Fibroblast of lung (primary cell): ENCODE results near the gene NUDT13. TPM values are rescaled to one million over a fixed set of nuclear protein-coding genes. Genes with fewer than 3 reads are reported as not detected.

Source experiments
- DNase-seq, 2 donors: peaks; one replicate each; pipeline versions ENCODE4 v3.0.0 to v3.0.0-alpha.2; 2010; ENCODE audit warnings: low read depth in 2 of 2
- H2AFZ ChIP-seq: 2 replicates; pipeline ENCODE4 v1.5.1; 2012; ENCODE audit warnings: low read length, control low read depth, inconsistent platforms
- H3K27ac ChIP-seq: 2 replicates; pipeline ENCODE4 v1.5.1; 2011; ENCODE audit warnings: low read length, control low read depth; ENCODE audit not compliant: insufficient read depth
- H3K27me3 ChIP-seq: 2 replicates; pipeline ENCODE4 v1.5.1; 2011; ENCODE audit warnings: mild to moderate bottlenecking, low read length; ENCODE audit not compliant: control insufficient read depth, insufficient read depth
- H3K36me3 ChIP-seq: 2 replicates; pipeline ENCODE4 v1.5.1; 2011; ENCODE audit warnings: low read length; ENCODE audit not compliant: control insufficient read depth, insufficient read depth
- H3K4me1 ChIP-seq: 2 replicates; pipeline ENCODE4 v1.5.1; 2011; ENCODE audit warnings: low read length; ENCODE audit not compliant: control insufficient read depth, insufficient read depth; ENCODE audit errors: extremely low read depth
- H3K4me2 ChIP-seq: 2 replicates; pipeline ENCODE4 v1.5.1; 2011; ENCODE audit warnings: low read length, control low read depth; ENCODE audit not compliant: insufficient read depth; ENCODE audit errors: extremely low read depth
- H3K4me3 ChIP-seq, 4 experiments: fragments of 200-600 bp in 1 of 4; sonication (generic) in 1 of 4; replicated peaks in 1 of 4; 2 replicates each; pipeline ENCODE4 v1.5.1; 2011 to 2016; ENCODE audit warnings: low read length in 4 of 4, low read depth in 3 of 4, mild to moderate bottlenecking in 3 of 4, control low read depth in 2 of 4, inconsistent platforms in 1 of 4, mixed read lengths in 1 of 4; ENCODE audit not compliant: insufficient read depth in 1 of 4; ENCODE audit errors: control extremely low read depth in 1 of 4
- H3K79me2 ChIP-seq: 2 replicates; pipeline ENCODE4 v1.5.1; 2012; ENCODE audit warnings: mild to moderate bottlenecking, low read length, inconsistent platforms; ENCODE audit not compliant: control insufficient read depth, insufficient read depth
- H3K9ac ChIP-seq: 2 replicates; pipeline ENCODE4 v1.5.1; 2011; ENCODE audit warnings: mild to moderate bottlenecking, low read length, control low read depth; ENCODE audit not compliant: insufficient read depth
- H3K9me3 ChIP-seq: 2 replicates; pipeline ENCODE4 v1.5.1; 2012; ENCODE audit warnings: low read depth, low read length; ENCODE audit not compliant: control insufficient read depth, insufficient read depth
- H4K20me1 ChIP-seq: 2 replicates; pipeline ENCODE4 v1.5.1; 2011; ENCODE audit warnings: low read length; ENCODE audit not compliant: control insufficient read depth, insufficient read depth; ENCODE audit errors: extremely low read depth
- EZH2 ChIP-seq: IDR thresholded peaks from 2 replicates; pipeline ENCODE4 v1.5.1; 2012; ENCODE audit warnings: low read length, control low read depth, mild to moderate bottlenecking; ENCODE audit errors: missing control alignments
- polyA plus RNA-seq, 2 donors: library from polyadenylated mRNA; depleted of rRNA in 1 of 2; stranded (reverse) in 1 of 2; unstranded in 1 of 2; fragments of >200 nt; gene quantifications; 2 replicates each; pipeline ENCODE4 v1.2.1, GENCODE V29; 2011 to 2012; ENCODE audit warnings: missing spikeins in 1 of 2
- total RNA-seq: library from RNA; depleted of rRNA; stranded (reverse); fragments of >200 nt; gene quantifications from 2 replicates; pipeline ENCODE4 v1.2.1, GENCODE V29; 2014
- TF ChIP-seq, protein P1 (sequence below), 2 donors: IDR thresholded peaks in 1 of 2; conservative IDR thresholded peaks in 1 of 2; 1 replicate in 1 of 2; 2 replicates in 1 of 2; pipeline ENCODE4 v1.5.1; 2011 to 2012; ENCODE audit warnings: low read length in 2 of 2, control low read depth in 1 of 2, inconsistent platforms in 1 of 2, low read depth in 1 of 2, mild to moderate bottlenecking in 1 of 2

Gene NUDT13
- total and polyA plus RNA-seq, 2 donors (not counting 1 experiment from before 2014, with no cell fraction given): 1.8 to 2.1 TPM

DNA sequence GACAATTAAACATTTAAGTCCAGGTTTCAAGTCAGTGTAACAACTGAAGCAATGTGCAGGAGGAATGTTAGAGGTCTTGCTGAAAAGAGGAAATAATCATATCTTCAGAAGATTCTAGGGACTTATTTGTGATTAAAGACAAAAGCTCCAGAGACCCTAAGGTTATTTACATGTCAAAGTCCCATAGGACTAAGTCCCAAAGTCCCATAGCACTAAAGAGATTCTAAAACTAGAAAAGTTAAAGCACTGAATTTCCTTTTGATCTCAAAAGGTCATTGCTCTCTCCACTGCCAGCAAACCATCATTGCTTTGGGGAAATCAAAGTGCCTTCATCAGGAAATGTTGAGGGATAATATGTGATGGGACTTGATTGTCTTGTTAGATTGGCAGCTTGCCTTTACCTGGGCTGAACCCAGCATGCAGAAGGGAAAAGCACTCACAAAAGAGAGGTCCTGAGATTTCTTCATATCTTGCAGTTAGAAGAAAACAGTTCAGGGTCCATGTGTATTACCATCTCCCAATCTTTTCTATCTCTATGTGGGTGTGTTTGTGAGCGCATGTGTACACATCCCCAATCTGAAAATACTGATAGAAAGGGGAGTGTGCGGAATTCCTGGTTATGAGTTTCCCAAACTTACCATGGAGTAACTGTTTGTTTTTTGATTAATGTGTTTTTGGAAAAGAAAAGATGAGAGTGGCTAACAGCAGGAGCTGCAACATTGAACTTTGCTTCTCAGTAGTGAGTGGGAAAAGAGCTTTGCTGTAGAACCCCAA, 21.8 kb downstream of the NUDT13 start:
- no peak for DNase-seq
- Histone ChIP-seq H3K4me2 (no peak overlapping the region), H4K20me1 (no peaks in the 10 kb centered on the region), H3K27ac (no peak overlapping the region), H3K27me3 (no peaks in the 10 kb centered on the region), H3K4me3 (no peak overlapping the region), H2AFZ (no peak overlapping the region), H3K9ac (no peak overlapping the region), H3K79me2 (no peaks in the 10 kb centered on the region), H3K9me3 (no peaks in the 10 kb centered on the region), H3K36me3 (peaks cover 13% of the 10 kb centered on the region), H3K4me1 (no peaks in the 10 kb centered on the region)
- TF ChIP-seq, protein P1, sequence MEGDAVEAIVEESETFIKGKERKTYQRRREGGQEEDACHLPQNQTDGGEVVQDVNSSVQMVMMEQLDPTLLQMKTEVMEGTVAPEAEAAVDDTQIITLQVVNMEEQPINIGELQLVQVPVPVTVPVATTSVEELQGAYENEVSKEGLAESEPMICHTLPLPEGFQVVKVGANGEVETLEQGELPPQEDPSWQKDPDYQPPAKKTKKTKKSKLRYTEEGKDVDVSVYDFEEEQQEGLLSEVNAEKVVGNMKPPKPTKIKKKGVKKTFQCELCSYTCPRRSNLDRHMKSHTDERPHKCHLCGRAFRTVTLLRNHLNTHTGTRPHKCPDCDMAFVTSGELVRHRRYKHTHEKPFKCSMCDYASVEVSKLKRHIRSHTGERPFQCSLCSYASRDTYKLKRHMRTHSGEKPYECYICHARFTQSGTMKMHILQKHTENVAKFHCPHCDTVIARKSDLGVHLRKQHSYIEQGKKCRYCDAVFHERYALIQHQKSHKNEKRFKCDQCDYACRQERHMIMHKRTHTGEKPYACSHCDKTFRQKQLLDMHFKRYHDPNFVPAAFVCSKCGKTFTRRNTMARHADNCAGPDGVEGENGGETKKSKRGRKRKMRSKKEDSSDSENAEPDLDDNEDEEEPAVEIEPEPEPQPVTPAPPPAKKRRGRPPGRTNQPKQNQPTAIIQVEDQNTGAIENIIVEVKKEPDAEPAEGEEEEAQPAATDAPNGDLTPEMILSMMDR (conservative IDR thresholded peaks at IDR 0.05 in 1 of 2, IDR thresholded peaks at IDR 0.05 in 1 of 2; ENCODE audit: low read depth in 1 of 2, low read length in 2 of 2): no peak
- no peak for TF ChIP-seq EZH2

GRCh38 chr10:73134727-73135126, 24.5 kb downstream of the NUDT13 start:
- Histone ChIP-seq H3K79me2 (no peaks in the 10 kb centered on the region), H4K20me1 (no peaks in the 10 kb centered on the region), H3K27ac (no peak overlapping the region), H3K9ac (no peak overlapping the region), H3K27me3 (no peaks in the 10 kb centered on the region), H2AFZ (no peak overlapping the region), H3K4me3 (no peak overlapping the region), H3K36me3 (peaks cover 12% of the 10 kb centered on the region), H3K9me3 (no peaks in the 10 kb centered on the region), H3K4me2 (no peak overlapping the region), H3K4me1 (no peaks in the 10 kb centered on the region)
- DNase-seq: no peak
- no peak for TF ChIP-seq EZH2
- TF ChIP-seq, protein P1 (conservative IDR thresholded peaks at IDR 0.05 in 1 of 2, IDR thresholded peaks at IDR 0.05 in 1 of 2; ENCODE audit: low read depth in 1 of 2, low read length in 2 of 2): no peak

GRCh38 chr10:73136627-73137026, 26.4 kb downstream of the NUDT13 start:
- H3K79me2 ChIP-seq: no peaks in the 10 kb centered on the region
- no peak overlapping the region for H3K4me3 ChIP-seq
- no peaks in the 10 kb centered on the region for H3K4me1 ChIP-seq
- no peaks in the 10 kb centered on the region for H3K9me3 ChIP-seq
- no peaks in the 10 kb centered on the region for H4K20me1 ChIP-seq
- no peak for TF ChIP-seq EZH2
- TF ChIP-seq, protein P1 (conservative IDR thresholded peaks at IDR 0.05 in 1 of 2, IDR thresholded peaks at IDR 0.05 in 1 of 2; ENCODE audit: low read depth in 1 of 2, low read length in 2 of 2): no peak
- H3K27me3 ChIP-seq: no peaks in the 10 kb centered on the region
- peaks cover 9% of the 10 kb centered on the region for H3K36me3 ChIP-seq
- no peak overlapping the region for H3K9ac ChIP-seq
- H3K27ac ChIP-seq: no peak overlapping the region
- no peak overlapping the region for H2AFZ ChIP-seq
- no peak overlapping the region for H3K4me2 ChIP-seq
- no peak for DNase-seq
